Omental fat pad (tissue), 4 donors: Measurements from ENCODE around the gene RFX4. TPM values are rescaled to one million over a fixed set of nuclear protein-coding genes. Genes with fewer than 3 reads are reported as not detected.

Source experiments
- ATAC-seq: fragments of 150-250 bp; one replicate; pipeline ENCODE4 v1.9.1; 2016; ENCODE audit warnings: mild to moderate bottlenecking, moderate library complexity; ENCODE audit not compliant: low FRiP score
- DNase-seq: peaks from one replicate; pipeline ENCODE4 v3.0.0-alpha.2; 2019; ENCODE audit warnings: low spot score
- total RNA-seq, 4 donors: library from RNA; depleted of rRNA; stranded (reverse); fragments of >200 nt; gene quantifications; one replicate each; pipeline ENCODE4 v1.1.0, GENCODE V29; 2016
- TF ChIP-seq, protein P1 (sequence below), 3 donors: fragments of 450-650 bp; IDR thresholded peaks; one replicate each; pipeline ENCODE4 v1.5.1; 2016 to 2017; ENCODE audit warnings: antibody characterized with exemption in 3 of 3, mild to moderate bottlenecking in 3 of 3, moderate library complexity in 2 of 3

The RFX4 gene
- total RNA-seq, 4 donors from 2014 or later = not detected

DNA sequence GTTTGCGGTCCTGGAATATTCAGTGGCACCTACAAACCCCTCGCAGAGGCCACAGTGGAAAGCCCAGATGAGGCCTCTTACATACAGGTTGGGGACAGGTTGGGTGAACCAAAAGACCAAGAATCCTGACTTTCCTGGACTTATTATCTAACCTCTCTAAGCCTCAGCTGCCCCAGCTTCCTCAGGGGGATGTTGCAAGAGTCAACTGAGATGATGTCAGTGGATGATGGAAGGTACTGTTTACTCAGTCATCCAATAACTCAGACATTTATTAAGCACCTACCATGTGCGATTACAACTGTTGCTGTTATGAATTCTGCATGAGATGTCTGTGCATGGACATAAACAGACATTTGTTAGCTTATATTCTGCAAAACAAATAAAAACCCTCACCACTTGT lies 72.8 kb downstream of the RFX4 start:
- ATAC-seq (no peak), DNase-seq (no peak)
- TF ChIP-seq, protein P1, sequence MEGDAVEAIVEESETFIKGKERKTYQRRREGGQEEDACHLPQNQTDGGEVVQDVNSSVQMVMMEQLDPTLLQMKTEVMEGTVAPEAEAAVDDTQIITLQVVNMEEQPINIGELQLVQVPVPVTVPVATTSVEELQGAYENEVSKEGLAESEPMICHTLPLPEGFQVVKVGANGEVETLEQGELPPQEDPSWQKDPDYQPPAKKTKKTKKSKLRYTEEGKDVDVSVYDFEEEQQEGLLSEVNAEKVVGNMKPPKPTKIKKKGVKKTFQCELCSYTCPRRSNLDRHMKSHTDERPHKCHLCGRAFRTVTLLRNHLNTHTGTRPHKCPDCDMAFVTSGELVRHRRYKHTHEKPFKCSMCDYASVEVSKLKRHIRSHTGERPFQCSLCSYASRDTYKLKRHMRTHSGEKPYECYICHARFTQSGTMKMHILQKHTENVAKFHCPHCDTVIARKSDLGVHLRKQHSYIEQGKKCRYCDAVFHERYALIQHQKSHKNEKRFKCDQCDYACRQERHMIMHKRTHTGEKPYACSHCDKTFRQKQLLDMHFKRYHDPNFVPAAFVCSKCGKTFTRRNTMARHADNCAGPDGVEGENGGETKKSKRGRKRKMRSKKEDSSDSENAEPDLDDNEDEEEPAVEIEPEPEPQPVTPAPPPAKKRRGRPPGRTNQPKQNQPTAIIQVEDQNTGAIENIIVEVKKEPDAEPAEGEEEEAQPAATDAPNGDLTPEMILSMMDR (IDR thresholded peaks at IDR 0.05) = no peak

DNA sequence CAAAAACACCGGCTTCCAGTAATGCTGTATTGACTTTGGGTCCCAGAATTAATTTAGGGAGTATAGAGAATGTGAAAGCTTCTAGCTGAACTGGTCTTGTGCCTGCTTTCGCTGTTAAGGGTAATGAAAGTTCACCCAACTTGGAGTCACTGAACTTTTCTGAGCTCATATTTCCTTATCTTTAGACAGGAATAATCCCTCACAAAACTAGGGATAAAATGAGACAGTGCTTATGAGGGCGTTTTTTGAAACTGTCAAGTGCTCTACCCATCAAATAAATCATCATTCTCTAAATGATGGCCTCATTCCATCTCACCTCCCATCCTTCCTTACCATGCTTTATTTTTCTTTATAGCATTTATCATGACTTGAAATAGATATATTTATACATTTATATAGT lies 74.7 kb downstream of the RFX4 start:
- DNase-seq = no peak
- TF ChIP-seq, protein P1 (IDR thresholded peaks at IDR 0.05) = no peak
- no peak for ATAC-seq

DNA sequence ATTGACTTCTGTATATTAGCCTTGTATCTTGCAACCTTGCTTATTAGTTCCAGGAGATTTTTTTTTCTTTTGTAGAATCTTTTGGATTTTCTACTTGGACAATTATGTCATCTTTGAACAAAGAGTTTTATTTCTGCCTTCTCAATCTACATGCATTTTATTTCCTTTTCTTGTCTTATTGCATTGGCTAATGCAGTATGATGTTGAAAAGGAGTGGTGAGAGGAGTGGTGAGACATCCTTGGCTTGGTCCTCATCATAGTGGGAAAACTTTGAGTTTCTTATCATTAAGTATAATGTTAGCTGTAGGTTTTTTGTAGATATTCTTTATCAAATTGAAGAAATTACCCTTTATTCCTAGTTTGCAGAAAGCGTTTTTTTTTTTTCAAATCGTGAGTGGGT lies 80.6 kb downstream of the RFX4 start:
- TF ChIP-seq, protein P1 (IDR thresholded peaks at IDR 0.05) = no peak
- no peak for ATAC-seq
- DNase-seq = no peak

GRCh38 chr12:106669216-106669615 lies 86.4 kb downstream of the RFX4 start:
- ATAC-seq = no peak
- DNase-seq = no peak
- TF ChIP-seq, protein P1 (IDR thresholded peaks at IDR 0.05) = no peak

GRCh38 chr12:106670131-106670530 lies 87.3 kb downstream of the RFX4 start:
- TF ChIP-seq, protein P1 (IDR thresholded peaks at IDR 0.05) = no peak
- DNase-seq (no peak), ATAC-seq (no peak)

DNA sequence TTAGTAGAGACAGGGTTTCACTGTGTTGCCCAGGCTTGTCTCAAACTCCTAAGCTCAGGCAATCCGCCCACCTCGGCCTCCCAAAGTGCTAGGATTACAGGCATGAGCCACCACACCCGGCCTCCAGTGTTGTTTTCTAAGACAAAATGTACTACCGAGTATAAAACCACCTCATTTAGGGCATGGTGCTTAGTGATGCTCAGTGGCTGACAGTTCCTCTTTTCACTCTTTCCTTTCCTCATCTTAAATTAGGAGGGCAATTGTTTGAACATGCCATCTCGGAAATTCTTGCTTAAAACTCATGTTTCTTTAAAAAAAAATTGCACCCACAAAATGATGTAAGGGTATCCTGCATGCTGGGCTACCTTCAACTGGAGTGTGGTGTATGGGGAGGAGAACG lies 89.0 kb downstream of the RFX4 start:
- TF ChIP-seq, protein P1 (IDR thresholded peaks at IDR 0.05) = no peak
- ATAC-seq = no peak
- no peak for DNase-seq

DNA sequence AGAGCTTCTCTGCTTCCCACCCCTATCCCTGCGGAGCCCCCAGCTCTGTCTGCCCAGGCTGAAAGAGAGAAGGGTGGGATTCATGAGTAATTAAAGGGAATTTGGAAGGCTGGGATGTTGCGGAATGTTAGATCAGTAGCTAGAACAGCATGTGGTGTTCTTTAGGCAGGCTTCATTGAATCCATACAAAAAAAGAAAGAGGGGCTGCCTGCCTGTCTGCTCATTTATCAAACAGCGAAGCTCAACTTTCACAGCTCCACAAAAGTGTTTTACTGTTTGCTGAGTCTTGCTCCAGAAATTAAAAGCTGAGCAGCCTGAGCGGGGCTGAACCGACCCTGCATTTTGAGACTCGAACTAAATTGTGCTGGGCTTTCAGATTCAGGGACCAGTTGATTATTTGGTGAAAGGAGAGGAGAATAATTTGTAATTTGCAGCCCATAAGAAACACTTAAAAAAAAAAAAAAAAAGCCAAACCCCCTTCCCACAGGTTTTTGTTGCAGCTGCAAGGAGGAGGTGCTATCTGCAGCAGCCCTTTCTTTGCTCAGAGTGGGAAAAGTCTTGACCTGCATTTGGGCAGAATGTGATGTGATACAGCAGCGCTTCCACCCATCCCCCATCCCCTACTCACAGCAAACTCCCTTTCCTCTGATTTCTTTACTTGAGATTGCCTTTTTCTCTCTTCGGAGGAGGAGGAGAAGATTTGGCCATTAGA lies 89.7 kb downstream of the RFX4 start:
- ATAC-seq = no peak
- no peak for DNase-seq
- TF ChIP-seq, protein P1 (IDR thresholded peaks at IDR 0.05) = no peak
